Hepatocyte (in vitro differentiated cells): Measurements from ENCODE around the gene TMBIM4.

Experiments
- EZH2 ChIP-seq: fragments of 200-600 bp; sonication (generic); IDR thresholded peaks from 2 replicates; pipeline ENCODE4 v1.6.1; 2016; ENCODE audit warnings: antibody characterized with exemption, mild to moderate bottlenecking, borderline replicate concordance
- TF ChIP-seq, protein P1 (sequence below): fragments of 200-600 bp; sonication (generic); IDR thresholded peaks from 2 replicates; pipeline ENCODE4 v1.5.1; 2016; ENCODE audit warnings: antibody characterized with exemption, mild to moderate bottlenecking; ENCODE audit not compliant: poor library complexity

DNA sequence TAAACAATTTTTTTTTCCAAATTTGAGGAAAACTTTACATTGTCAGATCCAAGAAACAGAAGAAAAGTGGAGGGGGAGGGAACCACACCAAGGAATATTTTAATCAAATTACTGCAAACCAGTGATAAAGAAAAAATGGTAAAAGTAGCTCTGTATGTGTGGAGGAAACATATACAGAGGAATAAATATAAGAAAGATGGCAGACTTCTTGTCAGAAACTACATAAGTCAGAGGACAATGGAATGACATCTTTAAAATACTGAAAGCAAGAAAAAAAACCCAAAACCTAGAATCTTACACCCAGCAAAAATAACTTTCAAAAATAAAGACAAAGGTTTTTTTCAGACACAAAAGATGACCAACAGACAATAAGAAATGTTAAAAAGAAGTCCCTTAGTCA, 29.1 kb downstream of the TMBIM4 start:
- no peak for TF ChIP-seq EZH2
- TF ChIP-seq, protein P1, sequence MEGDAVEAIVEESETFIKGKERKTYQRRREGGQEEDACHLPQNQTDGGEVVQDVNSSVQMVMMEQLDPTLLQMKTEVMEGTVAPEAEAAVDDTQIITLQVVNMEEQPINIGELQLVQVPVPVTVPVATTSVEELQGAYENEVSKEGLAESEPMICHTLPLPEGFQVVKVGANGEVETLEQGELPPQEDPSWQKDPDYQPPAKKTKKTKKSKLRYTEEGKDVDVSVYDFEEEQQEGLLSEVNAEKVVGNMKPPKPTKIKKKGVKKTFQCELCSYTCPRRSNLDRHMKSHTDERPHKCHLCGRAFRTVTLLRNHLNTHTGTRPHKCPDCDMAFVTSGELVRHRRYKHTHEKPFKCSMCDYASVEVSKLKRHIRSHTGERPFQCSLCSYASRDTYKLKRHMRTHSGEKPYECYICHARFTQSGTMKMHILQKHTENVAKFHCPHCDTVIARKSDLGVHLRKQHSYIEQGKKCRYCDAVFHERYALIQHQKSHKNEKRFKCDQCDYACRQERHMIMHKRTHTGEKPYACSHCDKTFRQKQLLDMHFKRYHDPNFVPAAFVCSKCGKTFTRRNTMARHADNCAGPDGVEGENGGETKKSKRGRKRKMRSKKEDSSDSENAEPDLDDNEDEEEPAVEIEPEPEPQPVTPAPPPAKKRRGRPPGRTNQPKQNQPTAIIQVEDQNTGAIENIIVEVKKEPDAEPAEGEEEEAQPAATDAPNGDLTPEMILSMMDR: no peak
